CD14-positive monocyte (primary cell): Measurements from ENCODE around the gene POC1B. TPM values are rescaled to one million over a fixed set of nuclear protein-coding genes. Genes with fewer than 3 reads are reported as not detected.

ENCODE experiments used
- DNase-seq, 3 donors: peaks; one replicate each; pipeline ENCODE4 v3.0.0-alpha.2; 2011 to 2022
- H2AFZ ChIP-seq: 2 replicates; pipeline ENCODE4 v1.6.0; 2012; ENCODE audit warnings: mild to moderate bottlenecking, low read depth, low read length, inconsistent platforms; ENCODE audit not compliant: insufficient read depth, poor library complexity, severe bottlenecking
- H3K27ac ChIP-seq, 2 donors: 1 replicate in 1 of 2; 2 replicates in 1 of 2; pipeline ENCODE4 v1.5.1; 2012 to 2013; ENCODE audit warnings: low read length in 2 of 2, control low read depth in 1 of 2, inconsistent platforms in 1 of 2, low read depth in 1 of 2, mild to moderate bottlenecking in 1 of 2
- H3K27me3 ChIP-seq, 2 donors: one replicate each; pipeline versions ENCODE4 v1.6.0 to v1.6.1; 2011 to 2013; ENCODE audit warnings: low read length in 2 of 2; ENCODE audit not compliant: control insufficient read depth in 2 of 2, insufficient read depth in 2 of 2
- H3K36me3 ChIP-seq, 2 donors: replicated peaks in 1 of 2; 1 replicate in 1 of 2; 2 replicates in 1 of 2; pipeline versions ENCODE4 v1.5.1 to v1.6.1; 2012 to 2013; ENCODE audit warnings: low read length in 2 of 2, control low read depth in 1 of 2, inconsistent platforms in 1 of 2, mild to moderate bottlenecking in 1 of 2; ENCODE audit not compliant: insufficient read depth in 2 of 2, control insufficient read depth in 1 of 2
- H3K4me1 ChIP-seq, 2 donors: 1 replicate in 1 of 2; 2 replicates in 1 of 2; pipeline versions ENCODE4 v1.5.1 to v1.6.1; 2012 to 2013; ENCODE audit warnings: low read length in 2 of 2, control low read depth in 1 of 2, inconsistent platforms in 1 of 2, mild to moderate bottlenecking in 1 of 2, moderate library complexity in 1 of 2; ENCODE audit not compliant: insufficient read depth in 2 of 2, control insufficient read depth in 1 of 2
- H3K4me2 ChIP-seq: replicated peaks from 2 replicates; pipeline ENCODE3; 2012; ENCODE audit warnings: low read length, moderate library complexity, mild to moderate bottlenecking; ENCODE audit not compliant: poor library complexity, severe bottlenecking; ENCODE audit errors: extremely low read depth
- H3K4me3 ChIP-seq, 3 experiments: fragments of 200-600 bp in 1 of 3; sonication (generic) in 1 of 3; replicated peaks in 1 of 3; 1 replicate in 2 of 3; 2 replicates in 1 of 3; pipeline ENCODE4 v1.5.1; 2011 to 2013; ENCODE audit warnings: low read length in 3 of 3, mild to moderate bottlenecking in 3 of 3, control low read depth in 2 of 3, low read depth in 2 of 3, inconsistent platforms in 1 of 3, moderate library complexity in 1 of 3
- H3K79me2 ChIP-seq: 2 replicates; pipeline ENCODE4 v1.6.0; 2012; ENCODE audit warnings: mild to moderate bottlenecking, control low read depth, inconsistent platforms, low read length, moderate library complexity; ENCODE audit not compliant: insufficient read depth
- H3K9ac ChIP-seq: 2 replicates; pipeline ENCODE4 v1.6.0; 2017; ENCODE audit warnings: low read length, mild to moderate bottlenecking; ENCODE audit not compliant: insufficient read depth, poor library complexity, severe bottlenecking
- H3K9me3 ChIP-seq, 2 donors: replicated peaks in 1 of 2; 1 replicate in 1 of 2; 2 replicates in 1 of 2; pipeline versions ENCODE4 v1.5.1 to v1.6.1; 2012 to 2013; ENCODE audit warnings: low read length in 2 of 2, control low read depth in 1 of 2; ENCODE audit not compliant: control insufficient read depth in 1 of 2, insufficient read depth in 1 of 2
- H4K20me1 ChIP-seq: 2 replicates; pipeline ENCODE4 v1.6.0; 2012; ENCODE audit warnings: mild to moderate bottlenecking, low read length, control low read depth, moderate library complexity; ENCODE audit not compliant: insufficient read depth
- H3K27ac Mint-ChIP-seq, 7 donors: one replicate each; pipeline ENCODE4 v1.8.0; 2020; ENCODE audit warnings: mild to moderate bottlenecking in 7 of 7, mixed read lengths in 7 of 7, moderate library complexity in 6 of 7, inconsistent platforms in 2 of 7
- H3K27me3 Mint-ChIP-seq, 3 donors: one replicate each; pipeline ENCODE4 v1.8.0; 2021 to 2022; ENCODE audit warnings: low read depth in 3 of 3, mild to moderate bottlenecking in 3 of 3, mixed read lengths in 3 of 3, moderate library complexity in 3 of 3, inconsistent platforms in 1 of 3
- H3K36me3 Mint-ChIP-seq, 2 donors: one replicate each; pipeline ENCODE4 v1.8.0; 2020; ENCODE audit warnings: mixed read lengths in 2 of 2, inconsistent platforms in 1 of 2, mild to moderate bottlenecking in 1 of 2
- H3K4me1 Mint-ChIP-seq: one replicate; pipeline ENCODE4 v1.8.0; 2020; ENCODE audit warnings: mild to moderate bottlenecking, mixed read lengths
- H3K4me3 Mint-ChIP-seq, 2 donors: one replicate each; pipeline ENCODE4 v1.8.0; 2020; ENCODE audit warnings: mild to moderate bottlenecking in 2 of 2, mixed read lengths in 2 of 2, moderate library complexity in 1 of 2
- H3K9me3 Mint-ChIP-seq, 7 donors: one replicate each; pipeline ENCODE4 v1.8.0; 2020 to 2022; ENCODE audit warnings: mixed read lengths in 7 of 7, mild to moderate bottlenecking in 6 of 7, moderate library complexity in 6 of 7, inconsistent platforms in 2 of 7
- CTCF ChIP-seq: fragments of 200-600 bp; IDR thresholded peaks from one replicate; pipeline ENCODE4 v1.8.0; 2022; ENCODE audit warnings: antibody characterized with exemption, mild to moderate bottlenecking
- WGBS: methylation state at CpG from one replicate; pipeline ENCODE4 v1.1.5; 2013; ENCODE audit warnings: missing lambda C conversion rate; ENCODE audit not compliant: insufficient coverage; 5-methylcytosine and 5-hydroxymethylcytosine counted together
- intact Hi-C, 2 donors: fragments of 100-400 bp; cut with micrococcal nuclease; formaldehyde crosslinking; loops; one replicate each; pipeline versions ENCODE4 v1.15.0 to v1.15.1; 2023
- polyA plus RNA-seq, 3 donors: library from polyadenylated mRNA; depleted of rRNA in 1 of 3; unstranded in 2 of 3; stranded (reverse) in 1 of 3; fragments of 300-500 nt in 2 of 3; fragments of >200 nt in 1 of 3; fragmentation: Illumina TruSeq in 2 of 3; gene quantifications; 1 replicate in 2 of 3; 2 replicates in 1 of 3; pipeline ENCODE4 v1.2.3, GENCODE V29; 2012 to 2021
- small RNA-seq: library from RNA; depleted of rRNA; stranded (forward); fragments of <200 nt; gene quantifications from one replicate; pipeline ENCODE3, GENCODE V24; 2012; ENCODE audit warnings: low read depth; ENCODE audit not compliant: insufficient read length

POC1B gene
- polyA plus RNA-seq, 3 donors, result 8.4 to 32.0 (median 29.7) TPM

- Mint-ChIP-seq H3K36me3 (peaks cover 0 to 3% of the 10 kb centered on the region in 2 donors), H3K27ac (no peak overlapping the region), H3K27me3 (peaks cover 1 to 2% (median 2%) of the 10 kb centered on the region in 3 donors), H3K4me1 (peaks cover 22% of the 10 kb centered on the region), H3K9me3 (no peaks in the 10 kb centered on the region), H3K4me3 (no peak overlapping the region)
- DNase-seq, result peak in 1 of 3 donors; percentile 7
- Histone ChIP-seq H3K4me3 (peak overlapping the region in 1 of 3 experiments; percentile 38), H3K4me2 (peak overlapping the region; percentile 55), H3K9ac (no peak overlapping the region), H3K36me3 (no peaks in the 10 kb centered on the region), H3K9me3 (no peaks in the 10 kb centered on the region), H3K4me1 (peaks cover 16 to 18% of the 10 kb centered on the region in 2 donors), H2AFZ (no peak overlapping the region), H3K27ac (no peak overlapping the region), H4K20me1 (no peaks in the 10 kb centered on the region), H3K79me2 (no peaks in the 10 kb centered on the region), H3K27me3 (no peaks in the 10 kb centered on the region)
- 63% methylated on average over 4 of the region's 7 CpGs for WGBS
- intact Hi-C loops, result no loop called here
- TF ChIP-seq CTCF, result no peak
Measured at GRCh38 chr12:89370850-89371249, 155.0 kb downstream of the POC1B start.

GRCh38 chr12:89370421-89370831 lies 155.4 kb downstream of the POC1B start:
- peak overlapping the region; percentile 61 to 83 for H3K4me3 Mint-ChIP-seq
- Histone ChIP-seq H3K36me3 (no peaks in the 10 kb centered on the region), H3K9me3 (no peaks in the 10 kb centered on the region), H3K9ac (no peak overlapping the region), H3K27me3 (no peaks in the 10 kb centered on the region), H2AFZ (peak overlapping the region; percentile 39), H3K79me2 (no peaks in the 10 kb centered on the region), H3K4me1 (peaks cover 15 to 16% of the 10 kb centered on the region in 2 donors), H3K4me2 (peak overlapping the region; percentile 55), H3K4me3 (peak overlapping the region in 1 of 3 experiments; percentile 38), H3K27ac (no peak overlapping the region), H4K20me1 (no peaks in the 10 kb centered on the region)
- peaks cover 0 to 3% of the 10 kb centered on the region in 2 donors for H3K36me3 Mint-ChIP-seq
- WGBS, result 0% methylated on average over 3 of the region's 3 CpGs
- no peaks in the 10 kb centered on the region for H3K9me3 Mint-ChIP-seq
- H3K27ac Mint-ChIP-seq, result peak overlapping the region in 1 of 7 donors; percentile 27
- DNase-seq, result peak in 2 of 3 donors; percentile 22 to 32
- peaks cover 21% of the 10 kb centered on the region for H3K4me1 Mint-ChIP-seq
- no peak for TF ChIP-seq CTCF
- H3K27me3 Mint-ChIP-seq, result peaks cover 1 to 2% (median 2%) of the 10 kb centered on the region in 3 donors
- intact Hi-C loops, result no loop called here

Small RNA genes within 50 kb of the gene (small RNA-seq; reads per million reads assigned to genes)
- gene AC025034.2 (not detected), gene POC1B-GALNT4 (not detected)

Other genes starting within 250 kb of the POC1B start
- 100 to 1,000 TPM; 195 to 880 (median 653) TPM for gene DUSP6, start 173.5 kb downstream of the POC1B start, polyA plus RNA-seq
- 10 to 100 TPM in 2 of 3 donors, 1 to 10 TPM in 1; 3.7 to 12.9 (median 10.7) TPM for gene GALNT4, start 1.3 kb downstream of the POC1B start, polyA plus RNA-seq
- gene ATP2B1, start 182.8 kb upstream of the POC1B start, polyA plus RNA-seq, result 10 to 100 TPM; 35.9 to 59.3 (median 53.9) TPM